Esophagus muscularis mucosa (tissue), 3 donors: ENCODE results near the gene NPEPL1.

Source experiments
- CTCF ChIP-seq, 3 experiments: fragments of 200-600 bp in 2 of 3; fragments of 450-650 bp in 1 of 3; sonication (generic) in 2 of 3; IDR thresholded peaks; one replicate each; pipeline ENCODE4 v1.5.1; 2017 to 2019; ENCODE audit warnings: antibody characterized with exemption in 3 of 3, mild to moderate bottlenecking in 2 of 3, moderate library complexity in 1 of 3
- EP300 ChIP-seq: sonication (generic); formaldehyde crosslinking; IDR thresholded peaks from one replicate; pipeline ENCODE4 v1.6.1; 2017; ENCODE audit warnings: antibody characterized with exemption

- TF ChIP-seq CTCF (IDR thresholded peaks at IDR 0.05), result no peak
- no peak for TF ChIP-seq EP300
These were observed 34.6 kb upstream of the NPEPL1 start for GRCh38 chr20:58657986-58658385.
